Memory B cell (primary cell): ENCODE measurements around the gene PPP1R14C.

Experiments used
- ATAC-seq: fragments of 150-1000 bp; cut with Tn5 transposase; 2 replicates; pipeline ENCODE4 v1.10.0; 2021; ENCODE audit warnings: low read depth, mild to moderate bottlenecking, moderate library complexity
- DNase-seq, 2 donors: peaks; one replicate each; pipeline ENCODE4 v3.0.0; 2022; ENCODE audit warnings: low spot score in 2 of 2
- H3K27ac Mint-ChIP-seq: one replicate; pipeline ENCODE4 v1.8.0; 2022; ENCODE audit warnings: mild to moderate bottlenecking, moderate library complexity, mixed read lengths
- H3K27me3 Mint-ChIP-seq: one replicate; pipeline ENCODE4 v1.8.0; 2022; ENCODE audit warnings: mixed read lengths
- H3K36me3 Mint-ChIP-seq: one replicate; pipeline ENCODE4 v1.8.0; 2022; ENCODE audit warnings: mild to moderate bottlenecking, mixed read lengths
- H3K4me1 Mint-ChIP-seq: one replicate; pipeline ENCODE4 v1.8.0; 2022; ENCODE audit warnings: mixed read lengths
- H3K4me3 Mint-ChIP-seq: one replicate; pipeline ENCODE4 v1.8.0; 2022; ENCODE audit warnings: mild to moderate bottlenecking, moderate library complexity, mixed read lengths
- H3K9me3 Mint-ChIP-seq: one replicate; pipeline ENCODE4 v1.8.0; 2022; ENCODE audit warnings: mixed read lengths

The PPP1R14C gene

DNA sequence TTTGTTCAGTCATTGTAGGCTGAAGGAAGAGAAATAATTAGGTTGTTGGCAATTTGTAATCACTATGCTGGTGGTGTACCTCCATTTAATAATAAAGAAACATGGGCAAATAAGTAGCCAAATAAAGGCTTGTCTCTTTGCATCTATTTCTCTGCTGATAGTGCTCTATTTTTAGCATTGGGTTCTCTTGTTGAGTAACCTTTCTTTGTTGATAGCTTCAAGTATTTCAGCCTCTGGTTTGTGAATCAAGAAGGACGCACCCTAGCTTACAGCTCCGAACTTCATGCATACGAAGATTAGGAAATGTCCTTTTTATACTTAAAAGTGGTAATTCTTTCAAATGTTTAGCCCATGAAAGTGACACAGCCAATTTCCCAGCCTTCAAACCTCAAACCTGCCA, 2.6 kb downstream of the PPP1R14C start:
- no peak overlapping the region for H3K4me3 Mint-ChIP-seq
- no peaks in the 10 kb centered on the region for H3K36me3 Mint-ChIP-seq
- H3K27ac Mint-ChIP-seq: no peak overlapping the region
- ATAC-seq: no peak
- H3K4me1 Mint-ChIP-seq: peaks cover 24% of the 10 kb centered on the region
- DNase-seq: no peak
- H3K27me3 Mint-ChIP-seq: peaks cover 16% of the 10 kb centered on the region
- no peaks in the 10 kb centered on the region for H3K9me3 Mint-ChIP-seq

DNA sequence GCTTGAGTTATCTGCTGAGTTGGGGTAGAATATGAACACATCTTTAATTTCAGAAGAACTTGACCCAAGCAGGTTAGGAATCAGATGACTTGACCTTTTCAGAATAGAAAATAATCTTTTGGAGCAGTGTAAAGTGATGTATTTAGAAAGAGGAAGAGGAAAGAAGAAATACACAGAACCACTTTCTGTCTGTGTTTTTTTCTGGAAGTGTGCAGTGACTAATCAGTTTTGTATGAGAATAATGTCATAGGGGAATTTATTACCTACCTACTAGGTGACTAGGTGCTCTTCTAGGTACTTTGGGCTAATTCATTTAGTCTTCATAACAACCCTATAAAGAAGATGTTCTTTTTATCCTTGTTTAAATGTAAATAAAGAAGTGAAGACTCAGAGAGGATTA, 3.0 kb downstream of the PPP1R14C start:
- Mint-ChIP-seq H3K27me3 (peaks cover 20% of the 10 kb centered on the region), H3K4me1 (peaks cover 28% of the 10 kb centered on the region), H3K4me3 (no peak overlapping the region), H3K36me3 (no peaks in the 10 kb centered on the region), H3K27ac (no peak overlapping the region), H3K9me3 (no peaks in the 10 kb centered on the region)
- DNase-seq (no peak), ATAC-seq (peak; percentile 60)

DNA sequence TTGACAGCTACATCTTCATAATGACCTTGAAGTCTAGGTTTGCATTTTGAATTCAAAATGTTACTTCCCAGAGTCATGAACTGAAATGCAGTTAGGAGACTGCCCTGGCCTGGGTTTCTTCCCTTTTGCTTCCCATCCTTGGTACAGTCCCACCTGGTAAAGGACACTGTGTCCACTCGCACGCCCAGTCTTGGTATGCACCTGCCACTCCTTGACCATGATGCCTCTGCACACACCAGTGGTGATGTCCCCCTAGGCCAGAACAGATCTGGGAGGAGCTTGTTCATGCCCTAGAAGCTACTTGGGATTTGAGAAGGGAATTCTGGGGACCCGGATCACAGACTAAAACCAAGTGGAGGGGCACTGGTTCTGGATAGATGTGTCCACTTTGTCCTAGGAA, 3.6 kb downstream of the PPP1R14C start:
- ATAC-seq (no peak), DNase-seq (no peak)
- Mint-ChIP-seq H3K4me3 (no peak overlapping the region), H3K27me3 (peaks cover 26% of the 10 kb centered on the region), H3K4me1 (peaks cover 30% of the 10 kb centered on the region), H3K9me3 (no peaks in the 10 kb centered on the region), H3K36me3 (no peaks in the 10 kb centered on the region), H3K27ac (no peak overlapping the region)

DNA sequence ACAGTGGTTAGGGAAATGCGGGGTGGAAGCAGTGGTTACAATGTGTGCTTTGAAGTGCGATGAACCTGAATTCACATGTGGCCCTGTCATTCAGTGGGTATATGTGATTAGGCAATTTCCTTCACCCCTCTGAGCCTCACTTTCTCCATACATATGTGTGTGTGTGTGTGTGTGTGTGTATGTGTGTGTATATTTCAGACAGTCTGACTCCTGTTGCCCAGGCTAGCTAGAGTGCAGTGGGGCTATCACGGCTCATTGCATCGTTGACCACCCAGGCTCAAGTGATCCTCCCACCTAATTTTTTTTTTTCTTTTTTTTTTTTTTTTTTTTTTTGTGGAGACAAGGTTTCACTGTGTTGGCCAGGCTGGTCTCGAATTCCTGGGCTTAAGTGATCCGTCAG, 6.3 kb downstream of the PPP1R14C start:
- H3K4me1 Mint-ChIP-seq: peaks cover 22% of the 10 kb centered on the region
- ATAC-seq (no peak), DNase-seq (no peak)
- H3K36me3 Mint-ChIP-seq: no peaks in the 10 kb centered on the region
- no peaks in the 10 kb centered on the region for H3K9me3 Mint-ChIP-seq
- H3K27me3 Mint-ChIP-seq: peaks cover 30% of the 10 kb centered on the region
- H3K27ac Mint-ChIP-seq: no peak overlapping the region
- no peak overlapping the region for H3K4me3 Mint-ChIP-seq

DNA sequence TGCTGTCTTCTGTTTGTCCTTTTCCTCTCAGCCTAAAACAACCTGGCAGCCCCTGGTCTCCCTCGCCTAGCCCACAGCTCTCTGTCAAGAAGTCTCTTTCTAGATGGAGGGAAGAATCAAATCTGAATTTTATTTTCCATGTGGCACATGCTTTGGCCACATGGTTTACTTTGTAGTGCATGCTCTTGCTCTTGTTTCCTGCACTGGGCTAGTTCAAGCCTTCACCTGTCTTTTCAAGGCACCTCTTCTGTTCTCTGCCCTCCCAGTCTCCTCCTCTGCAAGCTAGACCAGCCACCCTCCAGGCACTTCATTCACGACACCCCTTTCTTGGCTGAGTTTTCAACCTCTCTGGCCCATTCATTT, 7.6 kb downstream of the PPP1R14C start:
- no peak overlapping the region for H3K27ac Mint-ChIP-seq
- no peaks in the 10 kb centered on the region for H3K9me3 Mint-ChIP-seq
- no peak overlapping the region for H3K4me3 Mint-ChIP-seq
- ATAC-seq: no peak
- no peak for DNase-seq
- peaks cover 20% of the 10 kb centered on the region for H3K4me1 Mint-ChIP-seq
- peaks cover 28% of the 10 kb centered on the region for H3K27me3 Mint-ChIP-seq
- H3K36me3 Mint-ChIP-seq: no peaks in the 10 kb centered on the region

DNA sequence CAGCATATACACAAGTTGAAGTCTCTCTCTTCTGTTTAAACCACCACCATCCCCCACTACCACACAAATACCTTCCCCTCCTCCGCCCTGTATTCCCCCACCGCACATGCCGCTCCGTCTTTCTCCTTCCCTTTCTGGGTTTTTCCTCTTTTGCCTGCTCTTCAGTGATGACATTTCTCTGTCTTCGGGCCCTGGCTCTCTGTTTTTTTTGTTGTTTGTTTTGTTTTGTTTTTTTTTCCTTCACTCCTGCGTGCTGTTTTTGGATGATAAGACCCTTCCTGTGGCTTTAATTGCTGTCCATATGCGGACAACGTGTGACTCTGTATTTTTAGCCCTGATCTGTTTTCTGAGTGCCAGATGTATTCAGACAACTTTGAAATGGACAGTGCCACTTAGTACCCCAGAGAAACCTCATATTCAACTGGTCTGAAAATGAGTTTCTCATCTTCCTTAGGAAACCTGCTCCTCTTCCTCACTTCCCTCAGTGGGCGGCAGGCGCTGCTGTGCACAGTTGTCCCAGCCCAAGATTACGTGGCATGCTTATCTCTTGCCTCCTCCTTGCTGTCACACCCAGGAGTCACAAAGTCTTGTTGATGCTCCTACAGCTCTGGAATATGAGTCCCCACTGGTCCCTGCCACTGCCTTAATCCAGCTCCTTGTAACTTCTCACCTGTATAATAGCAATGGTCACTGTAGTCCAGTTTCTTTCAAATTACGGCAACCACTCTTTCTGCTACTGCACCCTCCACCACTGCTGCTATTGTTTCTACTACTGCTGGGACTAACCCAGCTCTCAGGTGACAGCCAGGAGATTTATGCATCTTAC, 8.2 kb downstream of the PPP1R14C start:
- no peaks in the 10 kb centered on the region for H3K36me3 Mint-ChIP-seq
- DNase-seq (no peak), ATAC-seq (no peak)
- peaks cover 14% of the 10 kb centered on the region for H3K4me1 Mint-ChIP-seq
- peaks cover 28% of the 10 kb centered on the region for H3K27me3 Mint-ChIP-seq
- H3K27ac Mint-ChIP-seq: no peak overlapping the region
- H3K9me3 Mint-ChIP-seq: no peaks in the 10 kb centered on the region
- H3K4me3 Mint-ChIP-seq: no peak overlapping the region

DNA sequence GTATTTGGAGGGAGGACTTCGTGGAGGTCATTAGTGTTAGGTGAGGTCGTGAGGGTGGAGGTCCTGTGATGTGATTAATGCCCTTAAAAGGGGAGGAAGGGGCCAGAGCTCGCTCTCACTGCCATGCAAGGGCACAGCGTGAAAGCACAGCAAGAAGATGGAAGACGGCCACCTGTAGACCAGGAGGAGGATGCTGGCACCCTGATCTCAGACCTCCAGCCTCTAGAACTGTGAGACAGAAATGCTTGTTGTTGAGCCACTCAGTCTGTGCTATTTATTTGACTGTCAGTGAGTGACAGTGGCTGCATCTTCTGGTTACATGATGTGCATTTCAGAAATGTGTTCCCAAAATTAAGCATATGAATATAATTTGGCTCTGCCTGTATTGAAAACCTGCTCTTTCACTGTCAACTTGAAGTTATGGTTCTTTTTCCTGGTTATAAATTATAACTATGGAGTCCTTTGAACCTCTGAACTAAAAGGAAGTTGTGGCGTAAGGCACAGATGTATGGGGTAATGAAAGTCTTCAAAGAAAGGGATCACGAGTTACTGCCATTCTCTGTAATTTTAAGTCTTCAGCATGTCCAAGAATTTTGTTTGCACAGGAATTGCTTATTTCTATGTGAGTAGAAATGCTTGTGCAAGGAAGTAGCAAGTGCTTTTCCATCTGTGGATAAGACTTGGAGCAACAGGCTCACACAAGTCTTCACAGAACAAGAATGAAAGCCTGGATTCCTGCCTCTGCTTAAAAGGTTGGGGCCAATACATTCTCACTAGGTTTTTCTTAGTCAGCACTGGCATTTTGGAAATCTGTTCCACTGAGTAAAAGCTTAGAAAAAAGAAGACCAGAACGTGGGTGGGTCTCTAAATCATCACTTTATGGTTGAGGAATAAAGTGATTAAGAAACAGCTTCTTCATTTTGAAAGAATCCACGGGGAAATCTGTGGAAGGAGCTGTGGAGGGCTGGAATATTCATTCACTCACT, 10.3 kb downstream of the PPP1R14C start:
- Mint-ChIP-seq H3K4me1 (peaks cover 16% of the 10 kb centered on the region), H3K4me3 (no peak overlapping the region), H3K9me3 (no peaks in the 10 kb centered on the region), H3K27me3 (peaks cover 26% of the 10 kb centered on the region), H3K27ac (no peak overlapping the region), H3K36me3 (no peaks in the 10 kb centered on the region)
- DNase-seq: no peak
- ATAC-seq: no peak

DNA sequence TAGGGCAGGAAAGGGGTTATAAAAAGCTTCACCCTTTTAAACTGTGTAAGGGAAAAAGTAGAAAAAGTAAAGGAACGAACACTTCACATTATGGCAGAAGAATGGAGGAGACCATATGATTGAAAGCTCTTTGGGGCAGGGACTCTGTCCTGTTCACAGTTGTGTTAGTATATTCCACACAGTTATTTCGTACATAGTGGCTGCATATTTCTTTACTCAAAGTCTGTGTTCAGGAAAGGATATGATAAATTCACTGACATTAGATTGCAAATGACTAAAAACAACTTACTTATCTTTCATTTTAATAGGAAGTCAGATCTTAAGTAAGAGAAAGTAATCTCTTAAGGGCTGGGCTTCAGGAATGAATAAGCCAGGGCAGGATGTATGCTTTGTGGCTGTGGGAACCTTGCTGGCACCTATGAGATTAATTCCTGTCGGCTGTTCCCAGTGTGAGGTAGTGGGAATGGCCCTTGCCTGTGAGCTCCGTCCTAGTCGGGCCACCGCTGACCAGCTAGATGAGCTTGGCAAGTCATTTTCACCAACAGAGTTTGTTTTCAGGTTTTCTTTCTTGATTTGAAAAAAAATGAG, 11.2 kb downstream of the PPP1R14C start:
- ATAC-seq: no peak
- Mint-ChIP-seq H3K27me3 (peaks cover 26% of the 10 kb centered on the region), H3K27ac (no peak overlapping the region), H3K4me3 (no peak overlapping the region), H3K9me3 (no peaks in the 10 kb centered on the region), H3K36me3 (no peaks in the 10 kb centered on the region), H3K4me1 (peaks cover 16% of the 10 kb centered on the region)
- no peak for DNase-seq

DNA sequence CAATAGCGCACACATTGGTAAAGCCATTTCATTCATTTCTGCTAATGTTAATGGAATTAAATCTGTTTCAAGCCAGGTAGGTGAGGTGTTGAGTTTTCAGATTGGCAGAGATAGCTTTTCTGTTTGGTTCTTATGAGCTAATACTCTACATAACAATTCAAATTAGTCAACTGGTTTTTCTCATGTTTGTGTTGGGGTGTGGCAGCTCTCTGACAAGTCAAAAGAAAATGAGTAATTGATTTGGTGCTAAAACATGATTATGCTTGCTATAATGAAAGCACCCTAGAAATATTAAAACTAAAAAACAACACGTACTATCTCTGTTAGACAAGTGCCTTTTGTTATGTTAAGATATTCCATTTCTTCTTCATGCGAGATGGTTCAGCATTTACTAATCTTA, 13.6 kb downstream of the PPP1R14C start:
- H3K27me3 Mint-ChIP-seq: peaks cover 13% of the 10 kb centered on the region

DNA sequence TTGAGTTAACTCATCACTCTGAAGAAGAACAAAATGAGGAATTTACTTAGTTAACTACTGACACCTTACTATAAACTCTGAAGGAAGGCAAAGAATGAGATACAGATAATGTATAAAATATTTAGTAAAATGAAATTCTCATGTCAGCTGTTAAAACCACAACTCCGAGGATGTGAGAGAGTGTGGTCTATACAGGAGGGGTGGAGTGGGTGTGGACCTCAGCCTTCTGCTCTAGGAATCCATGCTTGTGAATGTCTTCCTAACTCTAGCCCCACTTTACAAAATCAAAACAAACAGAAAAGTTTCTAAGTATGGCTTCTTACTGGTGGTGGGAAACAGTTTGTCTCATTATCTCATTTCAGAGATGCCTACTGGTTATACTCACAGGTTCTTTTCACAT, 14.2 kb downstream of the PPP1R14C start:
- Mint-ChIP-seq H3K9me3 (no peaks in the 10 kb centered on the region), H3K27ac (no peak overlapping the region), H3K36me3 (no peaks in the 10 kb centered on the region), H3K27me3 (peaks cover 11% of the 10 kb centered on the region), H3K4me3 (no peak overlapping the region), H3K4me1 (peaks cover 7% of the 10 kb centered on the region)
- DNase-seq (no peak), ATAC-seq (no peak)

More for the DNA sequence above, 13.6 kb downstream of the PPP1R14C start:
- H3K4me1 Mint-ChIP-seq: peaks cover 7% of the 10 kb centered on the region
- ATAC-seq (no peak), DNase-seq (no peak)
- no peaks in the 10 kb centered on the region for H3K9me3 Mint-ChIP-seq
- no peak overlapping the region for H3K27ac Mint-ChIP-seq
- no peaks in the 10 kb centered on the region for H3K36me3 Mint-ChIP-seq
- H3K4me3 Mint-ChIP-seq: no peak overlapping the region

DNA sequence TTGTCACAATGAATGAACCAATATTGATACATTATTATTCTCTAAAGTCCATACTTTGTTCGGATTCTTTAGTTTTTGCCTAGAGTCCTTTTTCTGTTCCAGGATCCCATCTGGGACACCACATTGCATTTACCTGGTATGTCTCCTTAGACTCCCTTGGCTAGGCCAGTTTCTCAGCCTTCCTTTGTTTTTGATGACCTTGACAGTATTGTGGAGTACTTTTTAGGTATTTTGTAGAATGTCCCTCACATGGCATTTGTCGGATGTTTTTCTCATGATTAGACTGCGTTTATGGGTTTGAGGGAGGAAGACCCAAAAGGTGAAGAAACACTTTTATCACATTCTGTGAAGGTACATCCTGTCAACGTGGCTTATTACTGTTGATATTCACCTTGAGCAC, 16.9 kb downstream of the PPP1R14C start:
- H3K27me3 Mint-ChIP-seq: peaks cover 2% of the 10 kb centered on the region

DNA sequence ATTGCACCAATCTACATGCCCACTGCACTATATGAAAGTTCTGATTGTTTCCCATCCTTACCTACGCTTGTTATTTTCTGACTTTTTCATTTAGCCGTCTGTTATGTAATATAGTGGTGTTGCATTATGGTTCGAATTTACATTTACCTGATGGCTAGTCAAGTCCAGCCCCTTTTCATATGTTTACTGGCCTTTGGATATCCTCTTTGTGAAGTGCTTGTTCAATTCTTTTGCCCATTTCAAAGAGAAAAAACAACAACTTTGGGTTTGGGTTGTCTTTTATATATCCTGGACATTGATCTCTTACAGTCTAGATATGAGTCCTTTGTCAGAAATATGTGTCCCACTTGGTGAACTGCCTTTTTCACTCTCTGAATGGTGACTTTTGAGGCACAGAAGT, 21.1 kb downstream of the PPP1R14C start:
- DNase-seq (no peak), ATAC-seq (no peak)
- H3K4me1 Mint-ChIP-seq: peaks cover 10% of the 10 kb centered on the region
- peaks cover 2% of the 10 kb centered on the region for H3K9me3 Mint-ChIP-seq
- H3K27me3 Mint-ChIP-seq: peaks cover 2% of the 10 kb centered on the region
- no peak overlapping the region for H3K27ac Mint-ChIP-seq
- peaks cover 2% of the 10 kb centered on the region for H3K36me3 Mint-ChIP-seq
- no peak overlapping the region for H3K4me3 Mint-ChIP-seq

More for the DNA sequence above, 16.9 kb downstream of the PPP1R14C start:
- ATAC-seq: no peak
- peaks cover 5% of the 10 kb centered on the region for H3K4me1 Mint-ChIP-seq
- no peak overlapping the region for H3K4me3 Mint-ChIP-seq
- no peaks in the 10 kb centered on the region for H3K9me3 Mint-ChIP-seq
- H3K36me3 Mint-ChIP-seq: peaks cover 2% of the 10 kb centered on the region
- no peak for DNase-seq
- H3K27ac Mint-ChIP-seq: no peak overlapping the region

DNA sequence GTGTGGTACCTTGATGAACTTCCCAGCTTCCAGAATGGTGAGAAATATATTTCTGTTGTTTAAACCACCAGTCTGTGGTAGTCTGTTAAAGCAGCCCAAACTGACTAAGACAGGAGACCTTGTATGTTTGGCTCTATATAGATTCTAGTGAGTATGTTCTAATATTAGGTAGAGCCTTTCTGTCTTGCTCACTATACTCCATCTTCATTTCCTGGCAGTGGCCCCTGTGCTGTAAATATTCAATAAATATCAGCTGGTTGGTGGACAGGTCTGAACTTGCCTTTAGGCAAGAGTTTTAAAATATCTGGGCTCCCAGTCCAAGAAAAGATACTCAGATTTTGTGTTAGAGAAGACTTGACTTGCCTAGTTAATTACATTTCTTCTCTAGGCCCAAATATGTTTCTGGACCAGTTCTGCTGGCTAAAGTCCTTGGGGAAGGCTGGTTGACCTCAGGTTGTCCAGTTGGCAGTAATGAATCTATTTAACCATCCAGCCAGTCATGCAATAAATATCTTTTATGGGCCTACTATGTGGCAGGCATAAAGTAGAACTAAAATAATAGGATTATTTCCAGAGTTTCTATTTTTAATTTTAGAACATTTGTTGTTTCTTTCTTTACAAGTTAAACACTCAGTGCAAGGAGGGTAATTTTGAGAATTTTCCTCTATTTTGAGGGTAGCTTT, 22.3 kb downstream of the PPP1R14C start:
- Mint-ChIP-seq H3K4me1 (peaks cover 17% of the 10 kb centered on the region), H3K27ac (no peak overlapping the region), H3K4me3 (no peak overlapping the region), H3K36me3 (peaks cover 2% of the 10 kb centered on the region), H3K27me3 (no peaks in the 10 kb centered on the region), H3K9me3 (peaks cover 5% of the 10 kb centered on the region)
- DNase-seq (no peak), ATAC-seq (no peak)
